Measurements from ENCODE around the gene HIF3A. TPM values are rescaled to one million over a fixed set of nuclear protein-coding genes. Genes with fewer than 3 reads are reported as not detected.

The HIF3A gene
- total RNA-seq, 1 experiment from 2014 or later: 3.0 TPM

GRCh38 chr19:46328079-46328478 lies 31.2 kb downstream of the HIF3A start:
- TF ChIP-seq EZH2 (IDR thresholded peaks at IDR 0.05; ENCODE audit: borderline replicate concordance, low read depth, low read length, poor library complexity, severe bottlenecking) (no peak), CTCF (conservative IDR thresholded peaks at IDR 0.05; ENCODE audit: low read depth, low read length) (no peak)
- H3K4me3 ChIP-seq (ENCODE audit: low read depth, low read length, poor library complexity, severe bottlenecking): no peak overlapping the region
- no peaks in the 10 kb centered on the region for H3K4me1 ChIP-seq (ENCODE audit: insufficient read depth, low read length, poor library complexity, severe bottlenecking)
- intact Hi-C loops (cut with micrococcal nuclease; ENCODE audit: unreplicated experiment): no loop called here
- no peak for DNase-seq (ENCODE audit: low spot score)
- POLR2A ChIA-PET (ENCODE audit: low non-redundant PET): no interaction called here
- H3K36me3 ChIP-seq (ENCODE audit: insufficient read depth, low read length, poor library complexity, severe bottlenecking): no peaks in the 10 kb centered on the region
- CTCF ChIA-PET: no interaction called here
- H3K9me3 ChIP-seq (ENCODE audit: low read depth, low read length, poor library complexity, severe bottlenecking): peaks cover 10% of the 10 kb centered on the region
- BruUV-seq (replicated peaks): no TSS peak
- no peaks in the 10 kb centered on the region for H3K27me3 ChIP-seq (replicated peaks; ENCODE audit: insufficient read depth, low read depth, low read length, poor library complexity)
- no peak overlapping the region for H3K27ac ChIP-seq (ENCODE audit: low read depth, low read length, poor library complexity, severe bottlenecking)

- intact Hi-C loops (cut with micrococcal nuclease; ENCODE audit: unreplicated experiment): no loop called here
- no peak overlapping the region for H3K27ac ChIP-seq (ENCODE audit: low read depth, low read length, poor library complexity, severe bottlenecking)
- no peak overlapping the region for H3K4me3 ChIP-seq (ENCODE audit: low read depth, low read length, poor library complexity, severe bottlenecking)
- no peaks in the 10 kb centered on the region for H3K36me3 ChIP-seq (ENCODE audit: insufficient read depth, low read length, poor library complexity, severe bottlenecking)
- peaks cover 10% of the 10 kb centered on the region for H3K9me3 ChIP-seq (ENCODE audit: low read depth, low read length, poor library complexity, severe bottlenecking)
- no peak for DNase-seq (ENCODE audit: low spot score)
- CTCF ChIA-PET: no interaction called here
- no peaks in the 10 kb centered on the region for H3K27me3 ChIP-seq (replicated peaks; ENCODE audit: insufficient read depth, low read depth, low read length, poor library complexity)
- no peaks in the 10 kb centered on the region for H3K4me1 ChIP-seq (ENCODE audit: insufficient read depth, low read length, poor library complexity, severe bottlenecking)
- TF ChIP-seq EZH2 (IDR thresholded peaks at IDR 0.05; ENCODE audit: borderline replicate concordance, low read depth, low read length, poor library complexity, severe bottlenecking) (no peak), CTCF (conservative IDR thresholded peaks at IDR 0.05; ENCODE audit: low read depth, low read length) (no peak)
- BruUV-seq (replicated peaks): no TSS peak
- POLR2A ChIA-PET (ENCODE audit: low non-redundant PET): no interaction called here
These were observed 33.6 kb downstream of the HIF3A start for GRCh38 chr19:46330319-46330918.

GRCh38 chr19:46337487-46337886 lies 40.6 kb downstream of the HIF3A start:
- ChIA-PET POLR2A (ENCODE audit: low non-redundant PET) (no interaction called here), CTCF (no interaction called here)
- Histone ChIP-seq H3K27ac (ENCODE audit: low read depth, low read length, poor library complexity, severe bottlenecking) (no peak overlapping the region), H3K4me3 (ENCODE audit: low read depth, low read length, poor library complexity, severe bottlenecking) (no peak overlapping the region), H3K27me3 (replicated peaks; ENCODE audit: insufficient read depth, low read depth, low read length, poor library complexity) (no peaks in the 10 kb centered on the region), H3K4me1 (ENCODE audit: insufficient read depth, low read length, poor library complexity, severe bottlenecking) (no peaks in the 10 kb centered on the region), H3K9me3 (ENCODE audit: low read depth, low read length, poor library complexity, severe bottlenecking) (no peaks in the 10 kb centered on the region), H3K36me3 (ENCODE audit: insufficient read depth, low read length, poor library complexity, severe bottlenecking) (no peaks in the 10 kb centered on the region)
- no peak for DNase-seq (ENCODE audit: low spot score)
- no TSS peak for BruUV-seq (replicated peaks)
- TF ChIP-seq CTCF (conservative IDR thresholded peaks at IDR 0.05; ENCODE audit: low read depth, low read length) (no peak), EZH2 (IDR thresholded peaks at IDR 0.05; ENCODE audit: borderline replicate concordance, low read depth, low read length, poor library complexity, severe bottlenecking) (no peak)
- intact Hi-C loops (cut with micrococcal nuclease; ENCODE audit: unreplicated experiment): no loop called here
